Endothelial cell of umbilical vein (primary cell): Measurements from ENCODE around the gene KRT82. TPM values are rescaled to one million over a fixed set of nuclear protein-coding genes. Genes with fewer than 3 reads are reported as not detected.

Experiments used
- BruUV-seq: library from RNA; stranded (reverse); fragments of 400-500 nt; replicated peaks from 2 replicates; lab custom pipeline; 2021; lab: Mats Ljungman, UMichigan
- CTCF ChIA-PET: fragments of 300-600, 350-600 bp; sonication (Branson Sonifier 250); formaldehyde crosslinking; loops from one replicate; lab custom pipeline; 2021; ENCODE audit warnings: antibody characterized with exemption, inconsistent platforms; lab: Charles Lee
- POLR2A ChIA-PET: fragments of 300-600, 350-600 bp; sonication (Branson Sonifier 250); formaldehyde crosslinking; loops from one replicate; lab custom pipeline; 2021; ENCODE audit warnings: antibody characterized with exemption, inconsistent platforms; lab: Charles Lee
- DNase-seq: peaks from one replicate; pipeline ENCODE4 v3.0.0-alpha.2; 2011; ENCODE audit warnings: low read depth, low spot score
- FAIRE-seq: peaks from 2 replicates; lab custom pipeline; 2011; peaks lifted over from hg19 to GRCh38; lab: Jason Lieb, UNC
- H2AFZ ChIP-seq: 2 replicates; pipeline ENCODE4 v1.6.0; 2012; ENCODE audit warnings: low read depth, low read length, control low read depth, inconsistent platforms
- H3K27ac ChIP-seq: 2 replicates; pipeline ENCODE4 v1.5.1; 2011; ENCODE audit warnings: low read depth, mild to moderate bottlenecking, control low read depth, low read length, moderate library complexity; ENCODE audit not compliant: insufficient read depth
- H3K27me3 ChIP-seq, 2 experiments: 2 replicates each; pipeline versions ENCODE4 v1.6.0 to v1.6.1; 2011; ENCODE audit warnings: low read length in 2 of 2, mixed read lengths in 1 of 2; ENCODE audit not compliant: control insufficient read depth in 2 of 2, insufficient read depth in 2 of 2
- H3K36me3 ChIP-seq, 2 experiments: 2 replicates in 1 of 2; 3 replicates in 1 of 2; pipeline ENCODE4 v1.5.1; 2011; ENCODE audit warnings: low read length in 2 of 2, mild to moderate bottlenecking in 1 of 2, moderate library complexity in 1 of 2; ENCODE audit not compliant: control insufficient read depth in 2 of 2, insufficient read depth in 2 of 2; ENCODE audit errors: extremely low read depth in 1 of 2
- H3K4me1 ChIP-seq: 3 replicates; pipeline ENCODE4 v1.5.1; 2011; ENCODE audit warnings: mild to moderate bottlenecking, low read length; ENCODE audit not compliant: control insufficient read depth, insufficient read depth; ENCODE audit errors: extremely low read depth
- H3K4me2 ChIP-seq: 2 replicates; pipeline ENCODE4 v1.6.1; 2011; ENCODE audit warnings: low read length, control low read depth, mixed read lengths; ENCODE audit not compliant: insufficient read depth
- H3K4me3 ChIP-seq, 3 experiments: fragments of 200-600 bp in 1 of 3; sonication (generic), shearing (Covaris generic) in 1 of 3; replicated peaks in 1 of 3; 2 replicates each; pipeline ENCODE4 v1.5.1; 2011 to 2016; ENCODE audit warnings: control low read depth in 3 of 3, low read length in 3 of 3, mild to moderate bottlenecking in 2 of 3, inconsistent platforms in 1 of 3, low read depth in 1 of 3, moderate library complexity in 1 of 3; ENCODE audit not compliant: insufficient read depth in 1 of 3
- H3K79me2 ChIP-seq: 2 replicates; pipeline ENCODE4 v1.6.0; 2012; ENCODE audit warnings: low read length, inconsistent platforms; ENCODE audit not compliant: control insufficient read depth, insufficient read depth
- H3K9ac ChIP-seq: replicated peaks from 2 replicates; pipeline ENCODE3; 2011; ENCODE audit warnings: low read length, control low read depth; ENCODE audit not compliant: insufficient read depth; ENCODE audit errors: extremely low read depth
- H3K9me1 ChIP-seq: replicated peaks from 3 replicates; pipeline ENCODE4 v1.6.0; 2011; ENCODE audit warnings: mild to moderate bottlenecking, low read length; ENCODE audit not compliant: control insufficient read depth, insufficient read depth; ENCODE audit errors: extremely low read depth
- H3K9me3 ChIP-seq: replicated peaks from 2 replicates; pipeline ENCODE4 v1.5.1; 2012; ENCODE audit warnings: low read length, inconsistent platforms; ENCODE audit not compliant: control insufficient read depth, insufficient read depth
- H4K20me1 ChIP-seq: replicated peaks from 2 replicates; pipeline ENCODE3; 2011; ENCODE audit warnings: mild to moderate bottlenecking, low read length; ENCODE audit not compliant: control insufficient read depth, insufficient read depth; ENCODE audit errors: extremely low read depth
- EZH2 ChIP-seq: IDR thresholded peaks from 2 replicates; pipeline ENCODE4 v1.6.1; 2012; ENCODE audit warnings: borderline replicate concordance, low read depth, mild to moderate bottlenecking, moderate library complexity, low read length, inconsistent platforms; ENCODE audit not compliant: severe bottlenecking
- FOS ChIP-seq: IDR thresholded peaks from 2 replicates; pipeline ENCODE4 v1.6.1; 2011; ENCODE audit warnings: mild to moderate bottlenecking, low read length, moderate library complexity, borderline replicate concordance; ENCODE audit not compliant: insufficient read depth
- GATA2 ChIP-seq: IDR thresholded peaks from 2 replicates; pipeline ENCODE4 v1.7.0; 2011; ENCODE audit warnings: low read depth, mild to moderate bottlenecking, moderate library complexity, mixed read lengths, low read length; ENCODE audit not compliant: insufficient read length, insufficient read depth
- JUN ChIP-seq: IDR thresholded peaks from 2 replicates; pipeline ENCODE4 v1.6.1; 2011; ENCODE audit warnings: borderline replicate concordance, low read depth; ENCODE audit not compliant: insufficient read length, insufficient read depth
- MYC ChIP-seq: IDR thresholded peaks from one replicate; pipeline ENCODE4 v1.6.1; 2011; ENCODE audit warnings: mild to moderate bottlenecking, low read depth, low read length
- POLR2A ChIP-seq: IDR thresholded peaks from 2 replicates; pipeline ENCODE4 v1.6.1; 2012; ENCODE audit warnings: low read depth, mild to moderate bottlenecking, control low read depth, low read length
- POLR2AphosphoS5 ChIP-seq: IDR thresholded peaks from 2 replicates; pipeline ENCODE4 v1.6.1; 2012; ENCODE audit warnings: low read depth, mild to moderate bottlenecking, control low read depth, low read length, moderate library complexity; ENCODE audit not compliant: insufficient read depth
- dilution Hi-C: fragments of 300-500 bp; cut with MboI; formaldehyde crosslinking; loops from one replicate; pipeline ENCODE4 v1.15.0; 2019; ENCODE audit warnings: low sequenced_read_pairs; ENCODE audit not compliant: extremely low pct_ligation_motif_present
- intact Hi-C: fragments of 100-400 bp; cut with micrococcal nuclease; formaldehyde crosslinking; loops from one replicate; pipeline ENCODE4 v1.10.0; 2022
- polyA plus RNA-seq, 4 experiments: library from polyadenylated mRNA; depleted of rRNA in 3 of 4; stranded (reverse) in 3 of 4; unstranded in 1 of 4; fragments of >200 nt; gene quantifications; 2 replicates each; pipeline versions ENCODE4 v1.2.1 to v1.2.3, GENCODE V29; 2011 to 2012; ENCODE audit warnings: missing spikeins in 1 of 4
- total RNA-seq: library from RNA; stranded (reverse); gene quantifications from 2 replicates; pipeline ENCODE4 v1.2.3, GENCODE V29; 2021
- TF ChIP-seq, protein P1 (sequence below), 2 donors: IDR thresholded peaks; 1 replicate in 1 of 2; 2 replicates in 1 of 2; pipeline ENCODE4 v1.5.1; 2011; ENCODE audit warnings: low read length in 2 of 2, mild to moderate bottlenecking in 2 of 2, moderate library complexity in 2 of 2, control low read depth in 1 of 2, inconsistent platforms in 1 of 2, low read depth in 1 of 2; ENCODE audit not compliant: insufficient read depth in 1 of 2; ENCODE audit errors: extremely low read depth in 1 of 2
- TF ChIP-seq, protein P2 (sequence below): IDR thresholded peaks from 2 replicates; pipeline ENCODE4 v1.6.1; 2011; ENCODE audit not compliant: insufficient read depth, insufficient read length

KRT82 gene
- total and polyA plus RNA-seq, 2 donors (not counting 3 experiments of a cell fraction or from before 2014, with no cell fraction given): not detected

DNA sequence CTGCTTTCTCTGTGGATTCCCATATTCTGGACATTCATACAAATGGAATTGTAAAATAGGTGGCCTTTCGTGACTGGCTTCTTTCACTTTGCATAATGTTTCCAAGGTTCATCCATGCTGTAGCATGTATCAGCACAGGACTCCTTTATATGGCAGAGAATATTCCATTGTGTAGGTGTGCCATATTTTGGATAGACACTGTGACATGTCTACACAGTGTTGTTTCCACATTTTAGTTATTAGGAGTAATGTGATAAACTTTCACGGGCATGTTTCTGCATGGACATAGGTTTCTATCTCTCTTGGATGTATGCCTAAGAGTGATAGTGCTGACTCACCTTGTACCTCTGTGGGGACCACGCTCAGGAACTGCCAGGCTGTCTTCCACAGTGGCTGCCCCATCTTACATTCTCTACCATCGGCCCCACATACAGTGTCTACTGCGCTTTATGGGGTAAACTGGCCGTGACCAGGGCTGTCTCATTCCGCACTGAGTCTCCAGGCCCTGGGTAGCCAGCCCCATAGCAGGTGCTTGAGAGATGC, 13.6 kb downstream of the KRT82 start:
- ChIA-PET CTCF (interaction anchor here (1.1 to 2.7 kb wide), 6 partner anchors 11 to 588 kb away, joined by 3 to 9 read pairs (median 8); no protein-coding TSS in a partner anchor), POLR2A (no interaction called here)
- H3K4me3 ChIP-seq: no peak overlapping the region
- dilution Hi-C loops (no loop called here), intact Hi-C loops (loop anchor here (5.0 kb wide), 1 partner anchor 480 kb away; no protein-coding TSS in a partner anchor)
- DNase-seq (no peak), FAIRE-seq (no peak)
- no peaks in the 10 kb centered on the region for H3K4me1 ChIP-seq
- H2AFZ ChIP-seq: no peak overlapping the region
- H3K36me3 ChIP-seq: no peaks in the 10 kb centered on the region
- H3K9ac ChIP-seq: no peak overlapping the region
- no peaks in the 10 kb centered on the region for H3K9me3 ChIP-seq
- H3K27me3 ChIP-seq: peaks cover 0 to 4% of the 10 kb centered on the region in 2 experiments
- no peaks in the 10 kb centered on the region for H3K79me2 ChIP-seq
- BruUV-seq: no TSS peak
- no peak for TF ChIP-seq POLR2AphosphoS5
- no peak for TF ChIP-seq MYC
- TF ChIP-seq JUN: no peak
- no peaks in the 10 kb centered on the region for H4K20me1 ChIP-seq
- no peak overlapping the region for H3K4me2 ChIP-seq
- H3K27ac ChIP-seq: no peak overlapping the region
- H3K9me1 ChIP-seq: no peaks in the 10 kb centered on the region

DNA sequence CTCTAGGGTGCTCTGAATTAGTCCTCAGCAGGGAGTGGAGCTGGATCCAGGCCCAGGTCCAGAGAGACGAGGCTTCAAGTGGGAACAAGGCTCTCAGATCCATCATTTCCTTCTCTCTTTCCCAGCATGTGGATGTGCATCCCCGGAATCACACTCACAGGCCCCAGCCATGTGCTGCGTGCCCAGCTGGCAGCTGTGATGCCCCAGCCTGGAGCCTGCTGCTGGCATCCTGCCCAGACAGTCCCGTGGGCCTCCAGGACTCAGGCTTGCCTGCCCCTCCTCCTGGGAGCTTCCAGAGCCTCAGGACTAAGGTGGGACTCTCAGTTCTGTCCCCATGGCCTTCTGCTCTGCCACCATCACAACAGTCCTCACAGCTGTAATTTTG, 14.5 kb downstream of the KRT82 start:
- Histone ChIP-seq H3K79me2 (no peaks in the 10 kb centered on the region), H3K4me2 (no peak overlapping the region), H3K9me3 (no peaks in the 10 kb centered on the region), H3K36me3 (no peaks in the 10 kb centered on the region), H3K9ac (no peak overlapping the region), H2AFZ (no peak overlapping the region), H3K4me1 (no peaks in the 10 kb centered on the region), H3K27ac (no peak overlapping the region), H3K9me1 (no peaks in the 10 kb centered on the region), H3K4me3 (no peak overlapping the region), H4K20me1 (no peaks in the 10 kb centered on the region), H3K27me3 (peaks cover 0 to 4% of the 10 kb centered on the region in 2 experiments)
- DNase-seq (no peak), FAIRE-seq (no peak)
- dilution Hi-C loops: no loop called here
- BruUV-seq: no TSS peak
- ChIA-PET CTCF (interaction anchor here (1.1 to 2.7 kb wide), 6 partner anchors 11 to 589 kb away, joined by 3 to 9 read pairs (median 8); no protein-coding TSS in a partner anchor), POLR2A (interaction anchor here (0.5 kb wide), 1 partner anchor 1242 kb away, joined by 4 read pairs; no protein-coding TSS in a partner anchor)
- intact Hi-C loops: loop anchor here (5.0 kb wide), 1 partner anchor 481 kb away; no protein-coding TSS in a partner anchor
- TF ChIP-seq, protein P1, sequence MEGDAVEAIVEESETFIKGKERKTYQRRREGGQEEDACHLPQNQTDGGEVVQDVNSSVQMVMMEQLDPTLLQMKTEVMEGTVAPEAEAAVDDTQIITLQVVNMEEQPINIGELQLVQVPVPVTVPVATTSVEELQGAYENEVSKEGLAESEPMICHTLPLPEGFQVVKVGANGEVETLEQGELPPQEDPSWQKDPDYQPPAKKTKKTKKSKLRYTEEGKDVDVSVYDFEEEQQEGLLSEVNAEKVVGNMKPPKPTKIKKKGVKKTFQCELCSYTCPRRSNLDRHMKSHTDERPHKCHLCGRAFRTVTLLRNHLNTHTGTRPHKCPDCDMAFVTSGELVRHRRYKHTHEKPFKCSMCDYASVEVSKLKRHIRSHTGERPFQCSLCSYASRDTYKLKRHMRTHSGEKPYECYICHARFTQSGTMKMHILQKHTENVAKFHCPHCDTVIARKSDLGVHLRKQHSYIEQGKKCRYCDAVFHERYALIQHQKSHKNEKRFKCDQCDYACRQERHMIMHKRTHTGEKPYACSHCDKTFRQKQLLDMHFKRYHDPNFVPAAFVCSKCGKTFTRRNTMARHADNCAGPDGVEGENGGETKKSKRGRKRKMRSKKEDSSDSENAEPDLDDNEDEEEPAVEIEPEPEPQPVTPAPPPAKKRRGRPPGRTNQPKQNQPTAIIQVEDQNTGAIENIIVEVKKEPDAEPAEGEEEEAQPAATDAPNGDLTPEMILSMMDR (IDR thresholded peaks at IDR 0.05; ENCODE audit: extremely low read depth in 1 of 2, insufficient read depth in 1 of 2, low read depth in 1 of 2, low read length in 2 of 2): no peak
- TF ChIP-seq MYC (no peak), EZH2 (no peak), POLR2AphosphoS5 (no peak), JUN (no peak), FOS (no peak), GATA2 (no peak), POLR2A (no peak)
- TF ChIP-seq, protein P2, sequence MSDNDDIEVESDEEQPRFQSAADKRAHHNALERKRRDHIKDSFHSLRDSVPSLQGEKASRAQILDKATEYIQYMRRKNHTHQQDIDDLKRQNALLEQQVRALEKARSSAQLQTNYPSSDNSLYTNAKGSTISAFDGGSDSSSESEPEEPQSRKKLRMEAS: no peak
